Placental pericyte (primary cell): Measurements from ENCODE around the gene LYSMD1. TPM values are rescaled to one million over a fixed set of nuclear protein-coding genes. Genes with fewer than 3 reads are reported as not detected.

Experiments
- total RNA-seq: library from RNA; depleted of rRNA; stranded (reverse); fragments of >200 nt; gene quantifications from 2 replicates; pipeline ENCODE4 v1.2.3, GENCODE V29; 2012

The LYSMD1 gene, protein sequence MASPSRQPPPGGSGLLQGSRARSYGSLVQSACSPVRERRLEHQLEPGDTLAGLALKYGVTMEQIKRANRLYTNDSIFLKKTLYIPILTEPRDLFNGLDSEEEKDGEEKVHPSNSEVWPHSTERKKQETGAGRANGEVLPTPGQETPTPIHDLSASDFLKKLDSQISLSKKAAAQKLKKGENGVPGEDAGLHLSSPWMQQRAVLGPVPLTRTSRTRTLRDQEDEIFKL
- 13.6 and 14.2 TPM in 2 replicates for total RNA-seq

DNA sequence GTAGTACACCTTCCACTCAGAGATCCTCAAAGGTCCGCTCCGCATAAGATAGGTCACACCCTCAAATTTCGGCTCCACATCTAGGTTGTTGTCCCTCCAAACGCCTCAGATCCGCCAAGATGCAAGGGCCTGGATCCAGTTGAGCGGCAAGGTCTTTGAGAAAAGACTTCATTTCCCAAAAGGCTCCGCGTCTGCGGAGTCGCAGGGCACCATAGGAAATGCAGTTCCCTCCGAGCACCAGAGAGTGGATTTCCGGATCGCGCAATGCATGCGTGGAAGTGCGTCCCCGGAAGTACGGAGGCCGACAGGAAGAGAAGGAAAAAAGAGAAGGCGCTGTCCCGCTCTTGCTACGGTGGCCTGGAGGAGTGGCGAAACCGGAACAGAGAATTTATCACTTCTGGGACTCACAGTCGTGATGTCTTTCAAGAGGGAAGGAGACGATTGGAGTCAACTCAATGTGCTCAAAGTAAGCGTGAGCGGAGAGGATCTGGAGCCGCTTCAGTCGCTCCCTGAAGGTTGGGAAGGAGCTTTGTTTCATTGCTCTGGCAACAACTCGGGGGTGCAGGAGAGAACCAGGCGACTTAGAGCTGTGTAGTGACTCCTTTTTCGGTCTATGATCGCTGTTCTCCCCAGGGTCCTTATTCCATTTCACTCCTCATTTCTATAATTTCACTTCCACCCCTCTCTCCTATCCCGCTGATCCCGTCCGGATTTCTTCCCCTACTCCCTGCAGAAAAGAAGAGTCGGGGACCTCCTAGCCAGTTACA, at the start of gene LYSMD1, which contains the start of gene SCNM1:
Gene LYSMD1, minus strand, starts transcription at position 165 of the 767 bp plus-strand sequence. CDS start 644 bp downstream, outside the sequence.
Gene SCNM1, plus strand, starts transcription at position 407 of the 767 bp plus-strand sequence. Its CDS starts 9 bp downstream, at position 416.

DNA sequence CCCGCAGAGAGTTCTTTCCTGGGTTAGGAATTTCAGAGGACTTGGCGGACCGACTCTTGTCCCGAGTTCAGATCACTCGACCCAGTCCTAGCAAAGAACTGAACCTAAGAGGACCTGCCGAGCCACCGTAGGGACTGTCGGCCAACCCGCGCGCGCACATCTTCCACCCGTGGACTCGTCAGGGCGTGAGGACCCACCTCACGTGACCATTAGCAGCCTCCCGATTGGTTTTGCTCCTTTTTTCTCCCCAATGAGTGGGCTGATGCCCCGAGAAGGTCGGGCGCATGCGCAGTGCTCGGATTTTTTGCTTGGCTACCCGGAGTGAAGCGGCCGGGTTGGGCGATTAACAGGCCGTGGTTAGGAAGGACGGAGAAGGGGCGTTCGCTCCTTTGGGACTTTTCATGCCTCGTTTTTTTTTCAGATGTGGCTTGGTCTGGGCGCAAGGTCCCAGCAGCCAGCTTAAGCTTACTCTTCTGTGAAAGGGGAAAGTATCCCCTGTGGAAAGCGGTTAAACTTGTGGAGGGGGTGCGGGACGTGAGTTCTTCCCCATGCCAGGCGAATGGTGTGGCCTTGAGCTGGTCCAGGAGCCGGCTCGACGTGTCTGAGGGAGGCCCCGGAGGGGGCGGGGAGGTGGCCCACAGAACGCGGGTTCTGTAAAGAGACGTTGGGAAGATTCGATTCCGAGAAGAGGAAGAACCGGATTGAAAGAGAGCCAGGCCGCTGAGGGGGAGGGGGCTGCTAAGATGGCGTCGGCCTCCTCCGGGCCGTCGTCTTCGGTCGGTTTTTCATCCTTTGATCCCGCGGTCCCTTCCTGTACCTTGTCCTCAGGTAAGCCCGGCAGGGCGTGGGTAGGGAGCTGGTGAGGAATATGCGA, 32.8 kb upstream of the LYSMD1 start, which contains the start of gene PIP5K1A:
Gene PIP5K1A, plus strand, starts transcription at position 299 of the 874 bp plus-strand sequence. Its CDS starts 445 bp downstream, at position 744.

DNA sequence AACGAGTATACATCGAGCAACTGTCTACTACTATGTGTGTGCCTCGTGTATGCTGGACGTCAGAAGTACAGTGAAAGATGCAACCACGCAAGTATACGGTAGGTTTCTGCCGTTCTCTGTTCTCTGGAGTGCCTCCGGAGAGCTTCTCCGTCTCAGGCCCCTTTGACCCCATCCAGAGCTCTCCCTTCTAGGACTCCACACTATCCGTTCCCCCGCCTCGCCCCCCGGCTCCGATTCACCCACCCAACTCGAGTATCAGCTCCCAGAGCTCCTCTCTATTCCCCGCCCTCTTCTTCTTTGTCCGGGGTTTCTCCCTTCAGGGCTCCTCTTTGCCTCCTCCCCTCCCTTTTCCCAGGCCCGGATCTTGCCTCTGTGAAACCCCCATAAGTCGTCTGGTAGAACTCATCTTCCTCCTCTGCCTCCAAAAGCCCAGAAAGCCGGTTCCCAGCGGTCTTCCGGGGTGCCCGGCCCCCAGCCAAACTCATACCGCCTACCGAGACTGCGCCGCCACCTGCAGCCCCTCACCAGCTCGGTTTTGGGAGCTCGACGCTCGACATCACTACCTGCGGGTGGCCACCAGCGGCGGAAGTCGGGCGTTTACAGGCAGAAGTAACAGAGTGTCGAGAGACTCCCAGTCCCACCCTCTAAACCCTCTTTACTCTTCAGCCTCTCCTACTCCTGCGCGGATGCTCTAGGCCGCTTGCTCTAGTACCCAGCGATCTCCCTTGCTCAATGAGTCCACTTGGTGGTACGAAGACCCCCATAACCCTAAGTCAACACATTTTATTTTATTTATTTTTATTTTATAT, 24.1 kb upstream of the LYSMD1 start, which contains the start of gene VPS72:
Gene VPS72, minus strand, starts transcription at position 561 of the 809 bp plus-strand sequence. Its CDS starts 76 bp downstream, at position 485.

DNA sequence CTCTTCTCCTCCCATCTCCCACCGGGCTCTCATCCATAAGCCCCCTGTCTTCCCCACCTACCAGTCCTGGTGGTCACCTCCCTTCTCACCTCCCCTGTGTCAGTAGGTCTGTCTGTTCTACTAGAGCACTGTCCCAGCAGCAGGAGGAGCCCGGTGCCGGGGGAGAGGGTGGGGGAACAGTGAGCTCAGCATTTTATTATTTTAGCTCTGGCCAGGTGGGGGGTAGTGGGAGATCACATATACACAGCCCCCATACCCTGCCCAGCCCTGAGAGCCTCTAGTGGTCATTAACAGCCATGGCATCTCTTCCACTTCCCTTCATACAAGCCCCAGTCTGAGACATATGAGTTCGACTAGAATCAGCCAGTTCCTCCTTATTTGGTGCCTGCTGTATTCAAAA, 10.2 kb upstream of the LYSMD1 start, which contains the start of gene TMOD4:
Gene TMOD4, minus strand, starts transcription at position 119 of the 400 bp plus-strand sequence. CDS start 1,106 bp downstream, outside the sequence.

DNA sequence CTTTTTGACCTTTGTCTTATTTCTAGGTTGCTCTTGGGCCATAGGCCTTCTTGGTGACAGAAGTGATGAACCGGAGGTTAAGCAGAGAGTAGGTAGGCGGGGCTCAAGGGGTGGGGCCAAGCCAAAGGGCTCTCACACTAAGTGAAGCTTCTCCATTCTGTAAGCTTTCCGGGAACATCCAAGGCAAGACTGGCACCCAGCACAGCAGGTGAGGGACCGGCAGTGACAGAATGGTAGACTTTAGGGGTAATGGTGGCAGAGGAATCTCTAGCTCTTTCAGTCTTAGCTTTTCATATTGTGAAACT, 9.2 kb downstream of the LYSMD1 start, which contains the start of gene TNFAIP8L2:
Gene TNFAIP8L2, plus strand, starts transcription at position 135 of the 305 bp plus-strand sequence. CDS start 2,049 bp downstream, outside the sequence.

DNA sequence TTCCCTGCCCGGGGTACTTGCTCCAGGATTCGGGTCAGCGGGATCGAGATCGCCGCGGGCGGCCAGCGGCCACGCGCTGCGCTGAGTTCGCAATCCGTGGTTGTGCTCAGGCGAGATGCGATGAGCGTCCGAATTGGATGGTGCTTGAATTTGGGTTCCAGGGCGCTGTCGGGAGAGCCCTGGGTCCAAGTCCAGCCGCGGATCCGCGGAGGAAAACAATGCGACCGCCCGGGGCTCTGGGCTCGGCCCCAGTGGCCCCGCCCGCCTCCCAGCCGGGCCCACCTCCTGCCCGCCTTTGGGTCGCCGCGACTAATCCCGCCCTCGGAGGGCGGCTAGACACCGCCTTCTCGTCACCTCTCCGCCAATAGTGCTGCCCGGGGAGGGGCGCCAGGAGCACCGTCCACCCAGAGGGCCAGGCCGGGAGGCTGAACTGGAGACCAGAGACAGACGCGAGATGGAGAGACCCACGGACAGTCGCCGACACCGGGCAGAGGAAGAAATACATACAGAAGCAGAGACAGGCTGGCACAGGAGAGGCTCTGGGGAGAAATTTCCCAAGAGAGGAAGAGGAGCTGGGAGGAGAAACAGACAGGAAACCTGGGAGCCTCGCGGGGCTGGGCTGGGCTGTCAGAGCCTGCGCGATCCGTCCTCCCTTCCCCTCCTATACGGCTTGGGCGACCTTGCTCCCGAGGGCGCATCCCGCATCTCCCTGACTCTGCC, 19.1 kb downstream of the LYSMD1 start, which contains the start of gene SEMA6C:
Gene SEMA6C, minus strand, starts transcription at position 220 of the 720 bp plus-strand sequence. CDS start 4,010 bp downstream, outside the sequence.

Other genes with a start within 250 kb of the LYSMD1 start
- 39.1 and 42.7 TPM in 2 replicates for gene SETDB1, start 239.5 kb downstream of the LYSMD1 start, total RNA-seq
- gene CERS2, start 191.1 kb downstream of the LYSMD1 start, total RNA-seq = 136 and 182 TPM in 2 replicates
- under 0.01 and 0.22 TPM in 2 replicates for gene ANXA9, start 183.6 kb downstream of the LYSMD1 start, total RNA-seq
- gene MINDY1, start 159.0 kb downstream of the LYSMD1 start, total RNA-seq = 5.9 and 9.2 TPM in 2 replicates
- 7.7 and 8.9 TPM in 2 replicates for gene PRUNE1, start 157.5 kb downstream of the LYSMD1 start, total RNA-seq
- 0.22 and 0.29 TPM in 2 replicates for gene BNIPL, start 129.3 kb downstream of the LYSMD1 start, total RNA-seq
- gene C1orf56, start 118.2 kb downstream of the LYSMD1 start, total RNA-seq = 2.9 and 3.3 TPM in 2 replicates
- gene CDC42SE1, start 106.3 kb downstream of the LYSMD1 start, total RNA-seq = 68.1 and 106 TPM in 2 replicates
- 2.8 and 10.7 TPM in 2 replicates for gene MLLT11, start 105.5 kb downstream of the LYSMD1 start, total RNA-seq
- 9.7 and 9.8 TPM in 2 replicates for gene GABPB2, start 95.1 kb downstream of the LYSMD1 start, total RNA-seq
- 0.57 and 1.8 TPM in 2 replicates for gene SEMA6C, start 19.3 kb downstream of the LYSMD1 start, total RNA-seq
- not detected in 2 replicates for gene TNFAIP8L2, start 9.3 kb downstream of the LYSMD1 start, total RNA-seq
- gene SCNM1, start 242 bp upstream of the LYSMD1 start, total RNA-seq = 29.8 and 31.1 TPM in 2 replicates
- gene TMOD4, start 10.1 kb upstream of the LYSMD1 start, total RNA-seq = not detected in 2 replicates
- 35.5 and 55.4 TPM in 2 replicates for gene VPS72, start 24.3 kb upstream of the LYSMD1 start, total RNA-seq
- 71.9 and 78.6 TPM in 2 replicates for gene PIP5K1A, start 32.6 kb upstream of the LYSMD1 start, total RNA-seq
- gene PSMD4, start 88.8 kb upstream of the LYSMD1 start, total RNA-seq = 156 and 173 TPM in 2 replicates
- gene ZNF687, start 116.4 kb upstream of the LYSMD1 start, total RNA-seq = 16.8 and 16.9 TPM in 2 replicates
- 38.5 and 92.6 TPM in 2 replicates for gene PI4KB, start 161.5 kb upstream of the LYSMD1 start, total RNA-seq
- gene RFX5, start 181.3 kb upstream of the LYSMD1 start, total RNA-seq = 14.2 and 34.2 TPM in 2 replicates
- 8.7 and 30.9 TPM in 2 replicates for gene SELENBP1, start 206.8 kb upstream of the LYSMD1 start, total RNA-seq
- 356 and 363 TPM in 2 replicates for gene PSMB4, start 233.7 kb upstream of the LYSMD1 start, total RNA-seq